ENCODE data around the gene ABHD5. TPM values are rescaled to one million over a fixed set of nuclear protein-coding genes. Genes with fewer than 3 reads are reported as not detected.

Gene ABHD5
- polyA plus RNA-seq, 1 of the 3 experiments (the other 2 are of a cell fraction) = 10.4 TPM

DNA sequence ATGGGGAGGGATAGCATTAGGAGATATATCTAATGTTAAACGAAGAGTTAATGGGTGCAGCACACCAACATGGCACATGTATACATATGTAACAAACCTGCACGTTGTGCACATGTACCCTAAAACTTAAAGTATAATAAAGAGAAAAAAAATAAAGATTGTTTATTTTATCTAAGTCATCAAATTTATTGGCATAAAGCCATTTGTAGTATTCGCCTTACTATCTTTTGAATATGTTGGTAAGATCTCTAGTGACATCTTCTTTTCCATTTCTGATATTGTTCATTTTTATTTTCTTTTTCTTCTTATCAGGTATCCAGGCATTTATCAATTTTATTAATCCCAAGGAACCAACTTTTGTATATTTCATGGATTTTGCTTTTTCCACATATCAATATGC, 5.8 kb upstream of the ABHD5 start:
- Histone ChIP-seq H3K36me3 (replicated peaks in 1 of 2; ENCODE audit: control insufficient read depth in 1 of 2, insufficient read depth in 2 of 2, low read length in 1 of 2) (no peaks in the 10 kb centered on the region), H4K20me1 (ENCODE audit: insufficient read depth) (no peaks in the 10 kb centered on the region), H3F3A (replicated peaks; ENCODE audit: insufficient read depth) (no peaks in the 10 kb centered on the region), H3K4me3 (ENCODE audit: low read depth in 2 of 2, low read length in 1 of 2) (no peak overlapping the region), H3K4me1 (ENCODE audit: control insufficient read depth in 1 of 2, insufficient read depth in 2 of 2, low read depth in 1 of 2, low read length in 1 of 2) (no peaks in the 10 kb centered on the region), H3K9me3 (no peaks in the 10 kb centered on the region), H3K4me2 (no peak overlapping the region), H3K9me2 (no peaks in the 10 kb centered on the region), H3K27me3 (ENCODE audit: insufficient read depth) (no peaks in the 10 kb centered on the region), H2AFZ (ENCODE audit: low read depth) (no peak overlapping the region), H3K27ac (ENCODE audit: low read depth in 2 of 2, low read length in 1 of 2) (no peak overlapping the region), H3K9ac (no peak overlapping the region), H3K79me2 (ENCODE audit: insufficient read depth) (no peaks in the 10 kb centered on the region)
- ChIA-PET POLR2A (no interaction called here), CTCF (no interaction called here)
- DNase-seq = no peak
- TF ChIP-seq ELF1 (IDR thresholded peaks at IDR 0.05) = no peak
- TF ChIP-seq YY1 (IDR thresholded peaks at IDR 0.05; ENCODE audit: low read depth) = no peak
- TF ChIP-seq RAD21 (IDR thresholded peaks at IDR 0.05; ENCODE audit: low read length) = no peak
- TF ChIP-seq, protein P1, sequence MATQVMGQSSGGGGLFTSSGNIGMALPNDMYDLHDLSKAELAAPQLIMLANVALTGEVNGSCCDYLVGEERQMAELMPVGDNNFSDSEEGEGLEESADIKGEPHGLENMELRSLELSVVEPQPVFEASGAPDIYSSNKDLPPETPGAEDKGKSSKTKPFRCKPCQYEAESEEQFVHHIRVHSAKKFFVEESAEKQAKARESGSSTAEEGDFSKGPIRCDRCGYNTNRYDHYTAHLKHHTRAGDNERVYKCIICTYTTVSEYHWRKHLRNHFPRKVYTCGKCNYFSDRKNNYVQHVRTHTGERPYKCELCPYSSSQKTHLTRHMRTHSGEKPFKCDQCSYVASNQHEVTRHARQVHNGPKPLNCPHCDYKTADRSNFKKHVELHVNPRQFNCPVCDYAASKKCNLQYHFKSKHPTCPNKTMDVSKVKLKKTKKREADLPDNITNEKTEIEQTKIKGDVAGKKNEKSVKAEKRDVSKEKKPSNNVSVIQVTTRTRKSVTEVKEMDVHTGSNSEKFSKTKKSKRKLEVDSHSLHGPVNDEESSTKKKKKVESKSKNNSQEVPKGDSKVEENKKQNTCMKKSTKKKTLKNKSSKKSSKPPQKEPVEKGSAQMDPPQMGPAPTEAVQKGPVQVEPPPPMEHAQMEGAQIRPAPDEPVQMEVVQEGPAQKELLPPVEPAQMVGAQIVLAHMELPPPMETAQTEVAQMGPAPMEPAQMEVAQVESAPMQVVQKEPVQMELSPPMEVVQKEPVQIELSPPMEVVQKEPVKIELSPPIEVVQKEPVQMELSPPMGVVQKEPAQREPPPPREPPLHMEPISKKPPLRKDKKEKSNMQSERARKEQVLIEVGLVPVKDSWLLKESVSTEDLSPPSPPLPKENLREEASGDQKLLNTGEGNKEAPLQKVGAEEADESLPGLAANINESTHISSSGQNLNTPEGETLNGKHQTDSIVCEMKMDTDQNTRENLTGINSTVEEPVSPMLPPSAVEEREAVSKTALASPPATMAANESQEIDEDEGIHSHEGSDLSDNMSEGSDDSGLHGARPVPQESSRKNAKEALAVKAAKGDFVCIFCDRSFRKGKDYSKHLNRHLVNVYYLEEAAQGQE (IDR thresholded peaks at IDR 0.05; ENCODE audit: low read depth, low read length) = no peak
- TF ChIP-seq POLR2AphosphoS5 (IDR thresholded peaks at IDR 0.05; ENCODE audit: low read depth, low read length) = no peak
- TF ChIP-seq, protein P2, sequence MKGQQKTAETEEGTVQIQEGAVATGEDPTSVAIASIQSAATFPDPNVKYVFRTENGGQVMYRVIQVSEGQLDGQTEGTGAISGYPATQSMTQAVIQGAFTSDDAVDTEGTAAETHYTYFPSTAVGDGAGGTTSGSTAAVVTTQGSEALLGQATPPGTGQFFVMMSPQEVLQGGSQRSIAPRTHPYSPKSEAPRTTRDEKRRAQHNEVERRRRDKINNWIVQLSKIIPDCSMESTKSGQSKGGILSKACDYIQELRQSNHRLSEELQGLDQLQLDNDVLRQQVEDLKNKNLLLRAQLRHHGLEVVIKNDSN (IDR thresholded peaks at IDR 0.05; ENCODE audit: borderline replicate concordance, low read depth) = no peak
- no peak for TF ChIP-seq GABPA (IDR thresholded peaks at IDR 0.05; ENCODE audit: low read depth)
- TF ChIP-seq SMC3 (IDR thresholded peaks at IDR 0.05; ENCODE audit: low read depth, low read length) = no peak
- TF ChIP-seq, protein P3, sequence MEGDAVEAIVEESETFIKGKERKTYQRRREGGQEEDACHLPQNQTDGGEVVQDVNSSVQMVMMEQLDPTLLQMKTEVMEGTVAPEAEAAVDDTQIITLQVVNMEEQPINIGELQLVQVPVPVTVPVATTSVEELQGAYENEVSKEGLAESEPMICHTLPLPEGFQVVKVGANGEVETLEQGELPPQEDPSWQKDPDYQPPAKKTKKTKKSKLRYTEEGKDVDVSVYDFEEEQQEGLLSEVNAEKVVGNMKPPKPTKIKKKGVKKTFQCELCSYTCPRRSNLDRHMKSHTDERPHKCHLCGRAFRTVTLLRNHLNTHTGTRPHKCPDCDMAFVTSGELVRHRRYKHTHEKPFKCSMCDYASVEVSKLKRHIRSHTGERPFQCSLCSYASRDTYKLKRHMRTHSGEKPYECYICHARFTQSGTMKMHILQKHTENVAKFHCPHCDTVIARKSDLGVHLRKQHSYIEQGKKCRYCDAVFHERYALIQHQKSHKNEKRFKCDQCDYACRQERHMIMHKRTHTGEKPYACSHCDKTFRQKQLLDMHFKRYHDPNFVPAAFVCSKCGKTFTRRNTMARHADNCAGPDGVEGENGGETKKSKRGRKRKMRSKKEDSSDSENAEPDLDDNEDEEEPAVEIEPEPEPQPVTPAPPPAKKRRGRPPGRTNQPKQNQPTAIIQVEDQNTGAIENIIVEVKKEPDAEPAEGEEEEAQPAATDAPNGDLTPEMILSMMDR (IDR thresholded peaks at IDR 0.05) = no peak
- 82% methylated on average over 3 of the region's 3 CpGs for WGBS (ENCODE audit: low lambda C conversion rate)

DNA sequence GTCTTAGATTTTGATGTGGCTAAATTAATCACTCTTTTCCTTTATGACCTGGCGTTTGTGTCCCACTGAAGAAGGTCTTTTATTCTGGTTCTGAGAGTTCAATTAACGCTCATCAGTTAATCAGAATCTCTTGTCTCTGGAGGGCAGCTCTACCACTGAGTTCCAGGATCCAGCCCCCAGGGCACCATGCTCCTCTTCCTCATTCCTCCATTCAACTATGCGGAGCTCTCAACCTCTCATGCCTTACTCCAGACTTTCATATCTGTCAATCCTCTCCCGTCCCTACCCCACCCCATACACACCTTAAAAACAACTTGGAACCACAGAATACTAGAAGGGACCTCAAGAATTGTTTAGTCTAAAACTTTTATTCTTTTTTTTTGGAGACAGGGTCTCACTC, 4.8 kb upstream of the ABHD5 start:
- WGBS (ENCODE audit: low lambda C conversion rate) = 83% methylated on average over 4 of the region's 4 CpGs
- ChIA-PET POLR2A (no interaction called here), CTCF (interaction anchor here (1.2 kb wide), 1 partner anchor 14 kb away, joined by 3 read pairs; no protein-coding TSS in a partner anchor)
- H3F3A ChIP-seq (replicated peaks; ENCODE audit: insufficient read depth) = no peaks in the 10 kb centered on the region
- H3K27me3 ChIP-seq (ENCODE audit: insufficient read depth) = no peaks in the 10 kb centered on the region
- TF ChIP-seq, protein P4, sequence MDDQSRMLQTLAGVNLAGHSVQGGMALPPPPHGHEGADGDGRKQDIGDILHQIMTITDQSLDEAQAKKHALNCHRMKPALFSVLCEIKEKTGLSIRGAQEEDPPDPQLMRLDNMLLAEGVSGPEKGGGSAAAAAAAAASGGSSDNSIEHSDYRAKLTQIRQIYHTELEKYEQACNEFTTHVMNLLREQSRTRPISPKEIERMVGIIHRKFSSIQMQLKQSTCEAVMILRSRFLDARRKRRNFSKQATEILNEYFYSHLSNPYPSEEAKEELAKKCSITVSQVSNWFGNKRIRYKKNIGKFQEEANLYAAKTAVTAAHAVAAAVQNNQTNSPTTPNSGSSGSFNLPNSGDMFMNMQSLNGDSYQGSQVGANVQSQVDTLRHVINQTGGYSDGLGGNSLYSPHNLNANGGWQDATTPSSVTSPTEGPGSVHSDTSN (IDR thresholded peaks at IDR 0.05) = no peak
- TF ChIP-seq YY1 (IDR thresholded peaks at IDR 0.05; ENCODE audit: low read depth) (no peak), CHD2 (IDR thresholded peaks at IDR 0.05; ENCODE audit: low read length, partially characterized antibody) (no peak), TCF12 (IDR thresholded peaks at IDR 0.05) (no peak), FOSL2 (IDR thresholded peaks at IDR 0.05; ENCODE audit: borderline replicate concordance, low read depth) (no peak), POLR2AphosphoS5 (IDR thresholded peaks at IDR 0.05; ENCODE audit: low read depth, low read length) (no peak), RAD21 (IDR thresholded peaks at IDR 0.05; ENCODE audit: low read length) (no peak), RFX5 (IDR thresholded peaks at IDR 0.05; ENCODE audit: low read length) (no peak), TAF1 (IDR thresholded peaks at IDR 0.05; ENCODE audit: borderline replicate concordance, low read depth, low read length) (no peak), JUND (IDR thresholded peaks at IDR 0.05) (no peak), FOXJ3 (CRISPR knock-in tag; IDR thresholded peaks at IDR 0.05) (no peak), GATA2 (CRISPR knock-in tag; IDR thresholded peaks at IDR 0.05) (no peak), MXI1 (IDR thresholded peaks at IDR 0.05; ENCODE audit: low read depth, low read length) (no peak)
- TF ChIP-seq, protein P5, sequence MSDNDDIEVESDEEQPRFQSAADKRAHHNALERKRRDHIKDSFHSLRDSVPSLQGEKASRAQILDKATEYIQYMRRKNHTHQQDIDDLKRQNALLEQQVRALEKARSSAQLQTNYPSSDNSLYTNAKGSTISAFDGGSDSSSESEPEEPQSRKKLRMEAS (IDR thresholded peaks at IDR 0.05; ENCODE audit: low read depth) = no peak
- no peaks in the 10 kb centered on the region for H3K9me2 ChIP-seq
- peaks cover 0 to 3% of the 10 kb centered on the region in 2 experiments; a peak in 1 of 4 replicates for H3K4me1 ChIP-seq (ENCODE audit: control insufficient read depth in 1 of 2, insufficient read depth in 2 of 2, low read depth in 1 of 2, low read length in 1 of 2)
- no peaks in the 10 kb centered on the region for H4K20me1 ChIP-seq (ENCODE audit: insufficient read depth)
- no peak overlapping the region for H3K4me3 ChIP-seq (ENCODE audit: low read depth in 2 of 2, low read length in 1 of 2)
- H2AFZ ChIP-seq (ENCODE audit: low read depth) = no peak overlapping the region
- DNase-seq = no peak
- no peaks in the 10 kb centered on the region for H3K79me2 ChIP-seq (ENCODE audit: insufficient read depth)
- no peaks in the 10 kb centered on the region for H3K36me3 ChIP-seq (replicated peaks in 1 of 2; ENCODE audit: control insufficient read depth in 1 of 2, insufficient read depth in 2 of 2, low read length in 1 of 2)
- no peak overlapping the region for H3K27ac ChIP-seq (ENCODE audit: low read depth in 2 of 2, low read length in 1 of 2)
- H3K4me2 ChIP-seq = no peak overlapping the region
- no peaks in the 10 kb centered on the region for H3K9me3 ChIP-seq
- no peak overlapping the region for H3K9ac ChIP-seq
